Central memory CD4-positive, alpha-beta T cell (primary cell): ENCODE measurements around the gene ZNF397.
"Not testable (repeated sequence)": the region's sequence is repeated elsewhere in the genome, so short reads cannot be mapped to it uniquely, and the experiment has no call there.

ENCODE experiments used
- DNase-seq: peaks from one replicate; pipeline ENCODE4 v3.0.0; 2022
- total RNA-seq, 3 experiments: gene quantifications; one replicate each; lab custom pipeline; 2026; lab: John Stamatoyannopoulos, UW

ZNF397 gene
- total RNA-seq = 41.1 to 61.0 (median 49.8) reads per million in 3 experiments

DNA sequence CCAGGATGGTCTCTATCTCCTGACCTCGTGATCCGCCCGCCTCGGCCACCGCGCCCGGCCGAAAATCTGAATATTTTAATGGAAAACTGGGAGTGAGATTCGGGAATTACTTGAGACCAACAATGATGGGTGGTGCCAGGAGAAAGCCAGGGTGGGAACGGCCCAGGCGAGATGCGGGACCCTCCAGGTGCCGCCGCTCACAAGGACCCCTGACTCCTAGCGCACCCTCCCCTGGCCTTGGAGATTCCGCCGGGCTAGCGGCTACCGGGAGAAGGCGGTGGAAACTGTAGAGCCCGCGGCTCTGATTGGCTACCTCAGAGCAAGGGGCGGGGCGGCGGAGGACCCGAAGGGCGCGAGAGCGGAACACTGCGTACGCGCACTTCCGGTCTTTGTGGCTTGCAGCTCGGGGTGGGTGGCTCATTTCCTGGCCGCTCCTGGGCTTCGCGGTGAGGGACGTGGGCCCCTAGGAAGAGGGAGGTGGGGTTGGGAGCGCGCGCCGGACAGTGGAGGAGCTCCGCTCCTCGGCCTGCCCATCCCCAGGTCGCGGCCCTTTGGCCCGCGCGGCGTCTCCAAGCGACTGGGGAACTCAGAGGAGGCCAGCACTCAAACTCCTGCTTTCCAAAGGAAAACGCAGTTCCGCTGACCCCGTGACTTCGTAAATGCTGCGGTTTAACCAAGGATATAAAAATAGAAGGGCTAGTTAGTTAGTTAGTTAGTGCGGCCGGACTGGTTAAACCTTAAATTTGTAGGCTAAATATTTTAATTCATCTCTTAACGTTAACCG lies at the start of gene ZNF397:
TSS of gene ZNF397 (plus strand) at position 371 of the 784 bp plus-strand sequence. CDS start 1,437 bp downstream, outside the sequence.
- DNase-seq = peak; percentile 91

DNA sequence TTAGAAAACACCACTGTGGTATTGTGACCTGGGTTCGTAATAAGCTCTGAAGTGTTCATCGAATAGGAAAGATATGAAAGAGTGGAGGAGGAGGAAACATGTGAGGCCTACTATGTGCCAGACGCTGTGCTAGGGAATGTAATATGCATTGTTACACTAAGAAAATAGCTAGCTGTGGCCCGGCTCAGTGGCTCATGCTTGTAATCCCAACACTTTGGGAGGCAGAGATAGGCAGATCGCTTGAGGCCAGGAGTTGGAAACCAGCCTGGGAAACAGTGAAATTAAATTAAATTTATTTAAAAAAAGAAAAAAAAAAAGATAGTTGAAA lies 49.2 kb upstream of the ZNF397 start:
- DNase-seq = no peak

DNA sequence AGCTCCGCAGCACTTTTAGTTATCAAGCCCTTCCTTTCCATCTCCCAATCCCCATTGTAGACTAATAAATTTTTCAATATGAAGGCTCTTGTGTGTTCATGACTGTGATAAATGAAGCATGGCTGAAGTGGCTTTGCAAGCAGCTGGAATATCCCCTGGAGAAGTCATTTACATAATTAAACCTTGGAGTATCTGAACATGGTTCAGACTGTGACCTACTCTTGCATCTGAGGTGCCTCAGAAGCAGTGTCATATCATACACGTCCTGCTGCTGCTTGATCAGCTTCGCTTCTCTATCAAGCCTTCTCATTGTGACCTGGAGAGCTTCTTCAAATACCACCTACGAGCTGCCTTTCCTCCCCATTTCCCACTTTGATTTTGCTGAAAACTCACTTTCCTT lies 48.4 kb upstream of the ZNF397 start:
- no peak for DNase-seq

DNA sequence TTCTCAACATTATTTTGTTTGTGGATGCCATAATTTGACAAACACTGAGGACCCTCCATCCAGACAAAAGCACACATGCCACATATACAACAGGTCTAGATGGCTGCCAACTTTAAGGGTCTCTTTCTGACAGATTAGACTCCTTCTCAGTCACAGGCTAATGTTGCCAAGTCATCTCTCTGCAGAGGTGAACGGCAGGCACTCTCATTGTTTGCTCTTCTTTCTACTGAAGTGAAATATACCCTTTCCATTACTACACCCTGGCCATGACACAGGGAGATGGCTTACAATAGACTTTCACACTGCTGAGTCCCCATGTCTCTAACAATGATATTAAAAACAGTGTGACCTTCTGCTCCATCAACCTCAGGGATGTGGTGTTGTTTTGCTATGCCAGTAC lies 47.5 kb upstream of the ZNF397 start:
- DNase-seq = no peak

DNA sequence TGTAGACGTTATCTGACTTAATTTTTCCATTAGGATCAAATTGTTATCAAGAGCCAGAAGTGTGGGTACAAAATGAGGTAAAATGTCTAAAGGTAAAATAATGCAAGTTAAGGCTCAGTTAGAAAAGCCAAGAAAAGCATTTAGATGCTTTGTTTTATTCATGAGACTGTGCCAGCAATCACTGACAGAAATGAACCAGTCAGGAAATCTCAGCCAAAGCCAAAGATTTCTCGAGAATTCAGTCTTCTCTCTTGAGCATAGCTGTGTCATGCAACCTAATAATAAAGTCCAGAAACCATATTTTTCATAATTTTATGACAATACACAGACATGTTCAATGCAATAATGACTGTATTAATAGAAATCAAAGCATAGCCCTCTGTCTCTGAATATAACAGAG lies 43.5 kb upstream of the ZNF397 start:
- DNase-seq = no peak

DNA sequence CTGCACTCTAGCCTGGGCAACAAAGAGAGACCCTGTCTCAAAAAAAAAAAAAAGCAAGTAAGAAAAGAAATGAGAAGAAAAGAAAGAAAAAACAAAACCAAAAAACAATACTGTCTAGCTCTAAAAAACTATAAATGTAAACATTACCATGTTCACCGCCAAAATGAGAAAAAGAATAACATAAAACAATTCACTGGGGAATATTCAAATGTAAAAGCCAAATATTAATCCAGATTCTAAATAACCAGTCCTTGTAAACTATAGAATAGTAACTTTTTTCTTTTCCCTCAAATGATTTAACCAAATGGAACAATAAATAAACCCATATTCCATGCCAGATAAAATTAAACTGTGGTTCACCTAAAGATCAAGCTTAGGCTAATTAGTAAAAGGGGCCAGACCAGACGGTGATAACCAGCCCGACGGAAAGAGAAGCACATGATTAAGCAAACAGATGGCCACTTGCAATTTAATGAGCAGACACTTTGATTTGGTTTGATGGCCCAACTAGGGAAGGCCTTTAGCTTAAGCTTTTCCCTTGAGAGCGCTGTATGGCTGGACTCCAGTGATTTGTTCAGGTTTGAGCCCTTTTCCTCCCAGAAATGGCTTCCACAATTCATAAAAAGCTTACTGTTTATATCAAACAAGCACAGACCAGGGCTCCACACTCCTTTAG lies 39.4 kb upstream of the ZNF397 start:
- DNase-seq = no peak

DNA sequence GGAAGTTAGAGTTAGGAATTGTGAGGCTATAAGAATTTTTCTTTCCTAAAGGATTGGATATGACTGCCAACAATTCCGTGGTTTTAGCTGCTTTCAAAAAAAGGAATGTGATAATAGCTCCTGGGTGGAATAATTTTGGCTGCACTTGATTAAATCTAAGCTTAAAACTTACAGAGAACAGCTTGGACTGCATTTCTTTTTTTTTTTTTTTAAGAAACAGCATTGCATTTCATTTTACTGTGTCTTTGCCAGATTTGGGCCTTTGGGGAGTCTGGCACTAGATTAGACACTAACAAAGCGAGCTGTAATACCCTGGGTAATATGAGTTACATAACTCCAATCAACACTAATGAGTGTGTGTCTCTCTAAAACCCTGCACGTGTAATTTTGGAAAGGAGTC lies 37.8 kb upstream of the ZNF397 start:
- no peak for DNase-seq

DNA sequence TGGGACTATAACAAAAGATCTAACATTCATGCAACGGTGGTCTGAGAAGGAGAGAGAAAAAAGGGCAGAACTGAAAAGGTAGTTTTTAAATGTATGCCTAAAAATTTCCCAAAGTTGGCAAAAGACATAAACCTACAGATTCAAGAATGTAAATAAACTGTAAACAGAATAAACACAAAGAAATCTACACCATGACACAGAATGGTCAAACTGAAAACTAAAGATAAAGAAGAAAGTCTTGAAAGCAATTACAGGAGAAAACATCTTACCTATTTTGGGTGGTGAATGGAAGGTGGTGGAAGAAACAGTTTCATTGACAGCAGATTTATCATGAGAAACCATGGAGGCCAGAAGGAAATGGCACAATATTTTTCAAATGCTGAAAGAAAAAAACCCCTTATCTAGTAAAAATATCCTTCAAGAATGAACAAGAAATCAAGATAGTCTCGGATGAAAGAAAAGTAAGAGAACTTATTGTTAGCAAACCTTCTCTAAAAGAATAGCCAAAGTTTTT lies 35.6 kb upstream of the ZNF397 start:
- DNase-seq = no peak

DNA sequence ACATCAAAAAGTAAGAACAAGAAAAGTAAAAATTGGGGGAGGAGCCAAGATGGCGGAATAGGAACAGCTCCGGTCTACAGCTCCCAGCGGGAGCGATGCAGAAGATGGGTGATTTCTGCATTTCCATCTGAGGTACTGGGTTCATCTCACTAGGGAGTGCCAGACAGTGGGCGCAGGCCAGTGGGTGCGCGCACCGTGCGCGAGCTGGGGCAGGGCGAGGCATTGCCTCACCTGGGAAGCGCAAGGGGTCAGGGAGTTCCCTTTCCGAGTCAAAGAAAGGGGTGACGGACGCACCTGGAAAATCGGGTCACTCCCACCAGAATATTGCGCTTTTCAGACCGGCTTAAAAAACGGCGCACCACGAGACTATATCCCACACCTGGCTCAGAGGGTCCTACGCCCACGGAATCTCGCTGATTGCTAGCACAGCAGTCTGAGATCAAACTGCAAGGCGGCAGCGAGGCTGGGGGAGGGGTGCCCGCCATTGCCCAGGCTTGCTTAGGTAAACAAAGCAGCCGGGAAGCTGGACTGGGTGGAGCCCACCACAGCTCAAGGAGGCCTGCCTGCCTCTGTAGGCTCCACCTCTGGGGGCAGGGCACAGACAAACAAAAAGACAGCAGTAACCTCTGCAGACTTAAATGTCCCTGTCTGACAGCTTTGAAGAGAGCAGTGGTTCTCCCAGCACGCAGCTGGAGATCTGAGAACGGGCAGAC lies 34.9 kb upstream of the ZNF397 start:
- DNase-seq = not testable (repeated sequence)

DNA sequence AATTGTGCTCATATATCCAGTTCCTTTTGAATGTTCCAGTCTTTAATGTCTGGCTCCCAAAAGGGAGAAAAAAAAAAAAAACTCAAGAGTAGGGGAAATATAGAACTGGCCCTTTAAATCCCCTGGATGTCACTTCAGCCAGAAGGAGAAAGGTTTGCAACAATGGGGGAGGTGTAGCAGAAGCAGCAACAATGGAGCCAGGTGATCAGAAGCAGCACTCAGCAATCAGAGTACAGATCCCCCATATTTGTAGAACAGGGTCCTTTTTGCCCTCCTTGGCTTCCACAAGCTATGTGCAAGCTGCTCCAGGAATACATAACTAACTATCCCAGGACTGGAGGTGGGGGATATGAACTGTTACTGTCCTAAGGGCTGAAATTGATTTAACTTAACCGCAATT lies 25.8 kb upstream of the ZNF397 start:
- DNase-seq = no peak

DNA sequence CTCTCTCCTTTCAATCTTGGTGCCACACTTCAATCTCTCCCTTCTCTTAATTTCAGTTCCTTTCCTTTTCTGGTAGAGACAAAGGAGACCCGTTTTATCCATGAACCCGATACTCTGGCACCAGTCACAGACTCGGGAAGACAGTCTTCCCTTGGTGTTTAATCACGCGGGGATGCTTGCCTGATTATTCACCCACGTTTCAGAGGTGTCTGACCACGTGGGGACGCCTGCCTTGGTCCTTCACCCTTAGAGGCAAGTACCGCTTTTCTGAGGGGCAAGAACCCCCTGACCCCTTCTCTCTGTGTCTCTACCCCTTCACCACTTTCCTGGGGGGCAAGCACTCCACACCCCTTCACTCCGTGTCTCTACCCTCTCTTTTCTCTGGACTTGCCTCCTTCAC lies 24.2 kb upstream of the ZNF397 start:
- not testable (repeated sequence) for DNase-seq

DNA sequence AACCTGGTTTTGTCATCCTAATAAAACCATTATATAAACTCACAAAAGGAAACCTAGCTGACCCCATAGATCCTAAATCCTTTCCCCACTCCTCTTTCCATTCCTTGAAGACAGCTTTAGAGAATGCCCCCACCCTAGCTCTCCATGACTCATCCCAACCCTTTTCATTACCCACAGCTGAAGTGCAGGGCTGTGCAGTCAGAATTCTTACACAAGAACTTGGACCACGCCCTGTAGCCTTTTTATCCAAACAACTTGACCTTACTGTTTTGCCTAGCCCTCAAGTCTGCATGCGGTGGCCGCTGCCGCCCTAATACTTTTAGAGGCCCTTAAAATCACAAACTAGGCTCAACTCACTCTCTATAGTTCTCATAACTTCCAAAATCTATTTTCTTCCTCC lies 21.5 kb upstream of the ZNF397 start:
- not testable (repeated sequence) for DNase-seq

DNA sequence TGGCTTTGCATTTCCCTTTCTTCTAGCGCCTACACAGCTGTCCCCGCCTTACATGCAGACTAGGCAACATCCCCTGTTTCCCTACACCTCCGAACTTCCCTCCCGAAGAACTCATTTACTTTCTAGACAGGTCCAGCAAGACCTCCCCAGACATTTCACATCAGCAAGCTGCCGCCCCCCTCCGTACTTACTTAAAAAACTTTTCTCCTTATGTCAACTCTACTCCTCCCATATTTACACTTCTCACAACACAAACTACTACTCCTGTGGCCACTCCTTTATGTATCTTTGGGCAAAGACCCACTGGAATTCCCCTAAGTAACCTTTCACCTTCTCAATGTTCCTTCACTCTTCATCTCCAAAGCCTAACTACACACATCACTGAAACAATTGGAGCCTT lies 20.4 kb upstream of the ZNF397 start:
- no peak for DNase-seq

DNA sequence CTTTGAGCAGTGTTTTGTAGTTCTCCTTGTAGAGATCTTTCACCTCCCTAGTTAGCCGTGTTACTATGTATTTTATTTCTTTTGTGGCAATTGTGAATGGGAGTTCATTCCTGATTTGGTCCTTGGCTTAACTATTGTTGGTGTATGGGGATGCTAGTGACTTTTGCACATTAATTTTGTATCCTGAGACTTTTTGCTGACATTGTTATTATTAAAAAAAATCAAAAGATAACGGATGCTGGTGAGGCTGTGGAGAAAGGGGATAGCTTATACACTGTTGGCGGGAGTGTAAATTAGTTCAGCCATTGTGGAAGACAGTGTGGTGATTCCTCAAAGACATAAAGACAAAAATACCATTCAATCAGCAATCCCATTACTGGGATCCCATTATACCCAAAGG lies 17.0 kb upstream of the ZNF397 start:
- DNase-seq = no peak

DNA sequence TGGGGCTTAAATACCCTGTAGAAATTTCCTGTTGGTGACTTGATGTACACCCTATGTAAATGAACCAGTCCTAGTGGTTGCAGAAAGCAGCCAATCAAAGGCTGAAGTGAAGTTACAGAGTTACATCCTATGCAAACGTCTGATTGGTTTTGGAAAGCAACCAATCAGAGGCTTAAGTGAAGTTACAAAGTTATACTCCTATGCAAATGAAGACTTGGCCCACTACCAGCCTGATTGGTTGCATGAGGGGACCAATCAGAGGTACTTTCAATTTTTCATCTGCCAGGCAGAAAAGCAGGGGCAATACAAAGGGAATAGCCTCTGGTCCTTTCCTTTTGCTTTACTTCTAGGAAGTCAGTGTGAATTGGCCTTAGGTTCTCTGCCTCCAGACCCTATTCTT lies 13.6 kb upstream of the ZNF397 start:
- DNase-seq = no peak

DNA sequence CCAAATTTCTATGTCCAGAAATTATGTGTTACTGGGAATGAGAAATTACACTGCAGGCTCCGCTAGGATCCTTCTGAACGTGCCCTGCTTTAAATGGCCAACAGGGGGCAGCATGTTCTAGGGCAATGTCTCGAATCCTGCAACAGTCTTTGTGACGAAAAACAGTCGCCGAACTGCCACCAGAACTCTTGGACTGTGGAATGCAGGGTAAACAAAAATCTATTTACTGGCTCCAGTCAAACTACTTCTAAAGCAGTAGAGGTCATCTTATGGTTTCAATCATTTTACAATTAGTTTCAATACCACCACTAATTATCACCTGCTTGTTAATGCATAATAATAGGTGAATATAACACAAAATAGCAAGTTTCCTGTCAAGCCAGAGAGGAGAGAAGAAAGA lies 9.8 kb upstream of the ZNF397 start:
- DNase-seq = peak; percentile 71

DNA sequence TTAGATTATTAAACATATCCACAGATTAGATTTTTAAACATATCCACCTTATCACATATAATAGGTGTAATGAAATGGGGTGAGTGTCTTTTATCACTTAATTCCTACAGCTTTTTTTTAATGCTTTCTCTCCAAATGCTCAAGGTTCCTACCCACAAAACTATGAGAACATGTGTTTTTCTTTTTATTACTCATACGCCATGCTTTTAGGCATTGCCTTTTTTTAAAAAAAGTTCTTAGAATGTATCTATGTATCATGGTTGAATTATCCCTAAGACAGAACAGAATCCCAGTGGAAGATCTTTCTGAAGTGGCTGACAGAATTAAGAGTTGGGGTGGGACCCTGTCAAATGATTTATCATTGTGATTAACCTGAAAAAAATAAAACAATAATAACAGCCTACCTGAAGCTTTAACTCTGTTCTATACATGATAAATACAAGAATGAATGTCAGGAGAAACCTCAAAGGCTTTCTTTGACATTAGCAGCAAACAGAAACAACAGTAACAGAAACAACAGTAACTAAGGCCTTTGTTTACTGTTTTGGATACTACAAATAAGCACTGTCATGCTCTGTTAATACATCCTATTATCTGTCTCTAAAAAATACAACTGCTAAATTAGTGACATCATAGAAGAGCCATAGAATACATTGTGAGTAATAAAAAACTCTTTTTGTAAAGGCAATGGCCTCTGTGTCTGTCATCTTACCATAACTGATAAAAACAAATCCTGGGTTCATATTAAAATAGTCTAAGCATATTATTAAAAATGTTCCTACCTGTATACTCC lies 4.1 kb upstream of the ZNF397 start:
- DNase-seq = no peak

DNA sequence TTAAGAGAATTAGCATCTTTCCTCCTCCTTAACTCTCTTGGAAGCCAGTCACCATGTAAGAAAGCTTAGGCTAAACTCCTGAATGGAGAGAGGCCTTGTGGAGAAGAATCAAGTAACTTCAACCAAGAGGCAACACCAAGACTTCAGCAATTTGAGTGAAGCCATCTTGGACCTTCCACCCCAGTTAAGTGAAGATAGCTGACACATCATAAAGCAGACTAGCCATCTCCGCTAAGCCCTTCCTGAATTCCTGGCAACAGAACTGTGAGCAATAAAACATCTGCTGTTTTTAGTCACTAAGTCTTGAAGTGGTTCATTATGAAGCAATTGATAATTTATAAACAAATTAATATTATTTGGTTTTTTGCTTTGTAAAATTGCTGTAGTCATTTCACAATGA lies 1.5 kb upstream of the ZNF397 start:
- no peak for DNase-seq

DNA sequence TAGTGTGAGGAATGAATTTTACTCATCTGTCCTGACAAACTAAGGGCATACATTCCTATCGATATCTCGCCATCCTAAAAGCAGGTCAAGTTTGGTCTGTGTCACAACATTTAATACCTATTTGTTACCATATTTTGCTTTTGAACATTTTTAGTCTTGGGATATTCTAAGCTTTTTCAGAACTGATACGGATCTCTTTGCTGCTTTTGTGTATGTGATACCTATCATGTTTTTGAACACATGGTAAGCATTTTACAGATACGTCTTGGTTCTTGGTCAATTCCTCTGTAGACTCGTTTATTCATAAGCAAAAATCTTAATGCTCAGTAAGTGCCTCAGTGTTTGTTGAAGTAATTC lies 592 bp downstream of the ZNF397 start:
- DNase-seq = no peak

DNA sequence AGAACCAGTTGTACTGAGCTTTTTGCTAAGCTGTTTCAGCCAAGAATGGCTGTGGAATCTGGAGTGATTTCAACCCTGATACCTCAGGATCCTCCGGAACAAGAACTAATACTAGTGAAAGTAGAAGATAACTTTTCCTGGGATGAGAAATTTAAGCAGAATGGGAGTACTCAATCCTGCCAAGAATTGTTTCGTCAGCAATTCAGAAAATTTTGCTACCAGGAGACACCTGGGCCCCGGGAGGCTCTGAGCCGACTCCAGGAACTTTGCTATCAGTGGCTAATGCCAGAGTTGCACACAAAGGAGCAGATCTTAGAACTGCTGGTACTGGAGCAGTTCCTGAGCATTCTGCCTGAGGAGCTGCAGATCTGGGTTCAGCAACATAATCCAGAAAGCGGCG lies 1.6 kb downstream of the ZNF397 start:
- DNase-seq = no peak

DNA sequence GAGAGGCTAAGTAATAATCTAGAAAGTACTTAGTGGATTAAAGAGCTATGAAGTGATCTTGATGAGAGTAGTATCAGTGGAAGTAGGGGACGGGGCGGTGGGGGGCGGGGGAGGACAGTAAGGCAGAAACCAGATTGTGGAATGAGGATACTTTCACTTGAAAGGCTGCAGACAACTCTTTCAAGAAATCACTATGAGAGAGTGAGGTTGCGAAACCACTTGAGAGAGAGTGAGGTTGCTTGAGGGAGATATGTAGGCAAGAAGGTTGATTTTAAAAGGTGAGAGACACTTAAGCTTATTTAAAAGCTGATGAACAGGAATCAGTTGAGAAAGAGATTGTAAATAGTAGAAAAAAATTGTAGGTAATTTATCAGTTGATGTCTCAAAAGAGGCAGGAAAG lies 3.8 kb downstream of the ZNF397 start:
- no peak for DNase-seq

DNA sequence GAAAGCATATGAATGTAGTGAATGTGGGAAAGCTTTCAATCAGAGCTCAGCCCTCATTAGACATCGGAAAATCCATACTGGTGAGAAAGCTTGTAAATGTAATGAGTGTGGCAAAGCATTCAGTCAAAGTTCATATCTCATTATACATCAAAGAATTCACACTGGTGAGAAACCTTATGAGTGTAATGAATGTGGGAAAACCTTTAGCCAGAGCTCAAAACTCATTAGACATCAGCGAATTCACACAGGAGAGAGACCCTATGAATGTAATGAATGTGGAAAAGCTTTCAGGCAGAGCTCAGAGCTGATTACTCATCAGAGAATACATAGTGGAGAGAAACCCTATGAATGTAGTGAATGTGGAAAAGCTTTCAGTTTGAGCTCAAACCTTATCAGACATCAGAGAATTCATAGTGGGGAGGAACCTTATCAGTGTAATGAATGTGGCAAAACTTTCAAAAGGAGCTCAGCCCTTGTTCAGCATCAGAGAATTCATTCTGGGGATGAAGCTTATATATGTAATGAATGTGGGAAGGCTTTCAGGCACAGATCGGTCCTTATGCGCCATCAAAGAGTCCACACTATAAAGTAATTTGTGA lies 5.0 kb downstream of the ZNF397 start:
- DNase-seq = no peak

DNA sequence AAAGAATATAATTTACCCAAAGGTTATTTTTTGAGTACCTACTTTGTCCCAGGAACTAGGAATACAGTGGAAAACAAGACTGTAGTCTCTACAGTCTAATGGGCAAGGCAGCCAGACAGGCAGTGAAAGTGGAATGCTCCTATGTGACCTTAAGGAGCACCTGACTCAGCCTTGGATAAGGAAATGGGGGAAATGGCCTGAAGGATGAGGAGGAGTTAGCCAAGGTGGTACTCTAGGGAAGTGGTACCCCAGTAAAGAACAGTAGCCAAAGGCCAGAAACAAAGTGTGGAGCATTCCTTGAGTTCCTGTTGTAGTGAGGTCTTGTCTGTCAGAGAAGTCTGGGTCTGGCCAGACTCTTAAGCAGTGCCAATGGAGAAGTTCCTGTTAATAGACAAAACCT lies 6.0 kb downstream of the ZNF397 start:
- DNase-seq = no peak
